ENCODE data around the gene RABGAP1. TPM values are rescaled to one million over a fixed set of nuclear protein-coding genes. Genes with fewer than 3 reads are reported as not detected.
A peak's percentile ranks its signal among the peaks of the same experiment; 100 is the strongest.

RABGAP1 gene
- polyA plus RNA-seq, 3 donors from 2014 or later: 14.0 to 24.2 (median 14.7) TPM

DNA sequence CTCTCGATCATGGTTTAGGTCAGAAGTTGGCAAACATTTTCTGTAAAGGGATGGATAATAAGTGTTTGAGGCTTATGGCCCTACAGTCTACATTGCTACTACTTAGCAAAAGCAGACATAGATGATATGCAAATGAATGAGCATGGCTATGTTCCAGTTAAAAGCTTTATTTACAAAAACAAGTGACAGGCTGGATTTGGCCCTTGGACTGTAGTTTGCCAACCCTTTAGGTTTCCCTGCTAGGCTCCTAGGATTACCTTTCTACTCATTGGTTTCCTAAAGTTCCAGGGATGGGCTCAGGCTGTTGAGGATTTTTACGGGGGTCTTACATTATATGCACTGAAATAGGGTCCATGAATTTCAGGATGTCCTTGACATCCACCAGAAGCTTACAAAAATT, 150.1 kb downstream of the RABGAP1 start:
- H3K4me1 Mint-ChIP-seq: no peaks in the 10 kb centered on the region
- no peak overlapping the region for H3K4me3 Mint-ChIP-seq
- H3K27ac Mint-ChIP-seq: peak overlapping the region in 1 of 6 donors; percentile 13
- peaks cover 0 to 1% (median 0%) of the 10 kb centered on the region in 3 donors for H3K27me3 Mint-ChIP-seq (ENCODE audit: low read depth in 3 of 3)
- H3K9me3 Mint-ChIP-seq: no peaks in the 10 kb centered on the region
- peaks cover 33 to 56% (median 34%) of the 10 kb centered on the region in 3 donors for H3K36me3 Mint-ChIP-seq
- no peak for DNase-seq

DNA sequence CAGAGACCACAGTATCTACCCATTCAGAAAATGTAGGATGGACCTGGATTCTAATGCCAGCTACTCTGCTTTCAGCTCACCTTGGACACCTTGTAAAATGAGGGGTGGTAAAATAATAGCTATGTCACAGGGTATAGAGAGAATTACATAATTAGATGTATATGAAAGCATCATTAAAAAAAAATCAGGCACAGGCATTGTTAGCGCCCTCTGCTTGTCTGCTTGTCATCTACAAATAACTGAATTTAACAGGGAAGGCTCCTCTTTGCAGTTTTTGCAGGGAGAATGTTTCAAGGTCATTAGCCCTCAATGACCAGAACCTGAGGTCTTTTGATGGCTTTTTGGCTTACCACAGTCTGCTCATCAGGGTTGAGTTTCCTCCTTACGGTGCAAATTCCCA, 150.6 kb downstream of the RABGAP1 start:
- peaks cover 0 to 1% (median 0%) of the 10 kb centered on the region in 3 donors for H3K27me3 Mint-ChIP-seq (ENCODE audit: low read depth in 3 of 3)
- peaks cover 33 to 56% (median 34%) of the 10 kb centered on the region in 3 donors for H3K36me3 Mint-ChIP-seq
- no peak for DNase-seq
- no peaks in the 10 kb centered on the region for H3K9me3 Mint-ChIP-seq
- peak overlapping the region in 1 of 6 donors; percentile 54 for H3K27ac Mint-ChIP-seq
- no peaks in the 10 kb centered on the region for H3K4me1 Mint-ChIP-seq
- H3K4me3 Mint-ChIP-seq: no peak overlapping the region

DNA sequence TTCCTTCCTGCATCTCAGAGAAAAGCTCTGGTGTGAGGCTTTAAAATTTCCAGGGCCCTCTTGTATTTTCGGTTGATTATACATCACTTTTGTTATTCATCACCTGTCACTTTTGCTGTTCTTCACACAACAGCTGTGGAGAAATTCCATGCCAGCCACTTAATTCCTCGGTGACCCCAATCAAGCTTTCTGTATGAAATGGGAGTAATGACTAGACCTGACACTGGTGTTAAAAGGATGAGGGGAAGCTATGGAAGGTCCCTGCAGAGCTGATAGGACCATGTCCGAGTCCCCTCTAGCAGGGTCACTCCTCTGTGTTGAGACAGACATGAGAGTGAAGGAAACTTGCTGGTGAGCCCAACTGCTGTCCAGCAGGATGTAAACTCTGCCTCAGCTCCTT, 152.3 kb downstream of the RABGAP1 start:
- Mint-ChIP-seq H3K27me3 (ENCODE audit: low read depth in 3 of 3) (peaks cover 0 to 1% (median 0%) of the 10 kb centered on the region in 3 donors), H3K36me3 (peaks cover 33 to 68% (median 49%) of the 10 kb centered on the region in 3 donors), H3K4me3 (no peak overlapping the region), H3K9me3 (no peaks in the 10 kb centered on the region), H3K27ac (no peak overlapping the region), H3K4me1 (no peaks in the 10 kb centered on the region)
- DNase-seq: no peak

DNA sequence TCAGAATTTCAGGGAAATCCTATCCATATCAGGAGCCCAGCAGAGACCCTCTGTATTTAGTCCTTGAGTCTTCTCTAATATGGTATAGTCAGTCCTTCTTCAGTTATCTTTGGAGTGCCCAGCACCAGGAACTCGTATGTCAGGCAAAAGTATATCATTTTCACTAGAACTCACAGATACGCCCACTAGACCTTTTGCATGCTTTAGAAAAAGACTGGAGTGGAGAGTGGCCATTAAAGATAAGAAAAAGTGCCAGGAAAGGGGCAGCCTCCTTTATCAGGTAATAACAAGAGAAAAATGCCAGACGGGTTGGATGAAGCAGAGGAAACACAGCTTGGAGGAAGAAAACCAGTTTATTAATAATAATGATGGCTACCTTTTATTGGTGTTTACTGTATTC, 156.2 kb downstream of the RABGAP1 start:
- Mint-ChIP-seq H3K9me3 (no peaks in the 10 kb centered on the region), H3K4me1 (no peaks in the 10 kb centered on the region), H3K4me3 (no peak overlapping the region), H3K36me3 (peaks cover 17 to 57% (median 35%) of the 10 kb centered on the region in 3 donors), H3K27ac (no peak overlapping the region), H3K27me3 (ENCODE audit: low read depth in 3 of 3) (no peaks in the 10 kb centered on the region)
- DNase-seq: no peak

DNA sequence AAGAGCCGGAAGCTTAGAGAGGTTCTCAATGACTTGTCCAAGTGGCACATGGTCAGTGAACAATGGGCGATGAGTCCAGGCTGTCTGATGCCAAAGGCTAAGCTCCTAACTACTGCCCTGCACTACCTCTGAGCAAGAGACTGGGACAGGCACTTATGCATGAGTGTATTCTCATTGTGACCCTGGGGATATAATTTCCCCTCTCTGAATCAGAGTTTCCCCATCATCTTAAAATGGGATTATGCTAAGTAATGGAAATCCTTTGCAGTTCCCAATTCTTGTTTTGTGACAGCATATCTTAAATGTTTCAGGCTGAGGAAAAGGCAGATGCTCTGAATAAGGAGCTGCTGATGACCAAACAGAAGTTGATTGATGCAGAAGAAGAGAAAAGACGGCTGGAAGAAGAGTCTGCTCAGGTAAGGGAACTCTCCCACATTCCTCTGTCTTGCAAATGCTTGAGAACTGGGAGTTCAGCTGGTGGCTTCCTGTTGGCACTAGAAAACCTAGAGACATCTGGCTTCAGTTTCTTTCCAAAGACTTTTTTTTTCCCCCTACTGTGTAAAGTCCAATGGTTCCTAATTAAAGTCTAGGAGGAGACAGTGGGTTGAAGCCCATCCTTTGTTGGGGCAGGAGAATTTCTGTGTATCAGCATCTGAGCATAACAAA, 156.7 kb downstream of the RABGAP1 start:
- DNase-seq: no peak
- Mint-ChIP-seq H3K4me3 (no peak overlapping the region), H3K27ac (no peak overlapping the region), H3K36me3 (peaks cover 15 to 57% (median 30%) of the 10 kb centered on the region in 3 donors), H3K9me3 (no peaks in the 10 kb centered on the region), H3K4me1 (no peaks in the 10 kb centered on the region), H3K27me3 (ENCODE audit: low read depth in 3 of 3) (no peaks in the 10 kb centered on the region)

DNA sequence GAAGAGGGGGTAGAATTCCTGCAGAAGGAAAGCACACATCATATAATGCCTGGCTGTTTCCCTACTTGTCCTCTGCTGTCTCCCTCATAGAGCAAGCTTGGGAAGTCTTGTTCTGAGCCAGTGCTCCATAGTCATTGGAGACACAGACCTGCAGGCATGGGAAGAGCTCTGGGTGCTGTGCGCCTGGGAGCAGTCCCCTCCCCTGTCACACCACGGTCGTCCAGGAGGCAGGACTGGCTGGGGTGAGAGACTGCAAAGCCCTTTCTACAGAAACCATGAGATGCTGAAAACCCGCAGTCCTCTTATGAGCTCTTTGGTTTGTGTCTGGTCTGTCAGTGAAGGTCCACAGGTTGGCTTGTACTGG, 157.3 kb downstream of the RABGAP1 start:
- Mint-ChIP-seq H3K4me3 (no peak overlapping the region), H3K9me3 (no peaks in the 10 kb centered on the region), H3K27ac (no peak overlapping the region), H3K27me3 (ENCODE audit: low read depth in 3 of 3) (no peaks in the 10 kb centered on the region), H3K4me1 (no peaks in the 10 kb centered on the region), H3K36me3 (peaks cover 13 to 55% (median 28%) of the 10 kb centered on the region in 3 donors)
- DNase-seq: no peak

DNA sequence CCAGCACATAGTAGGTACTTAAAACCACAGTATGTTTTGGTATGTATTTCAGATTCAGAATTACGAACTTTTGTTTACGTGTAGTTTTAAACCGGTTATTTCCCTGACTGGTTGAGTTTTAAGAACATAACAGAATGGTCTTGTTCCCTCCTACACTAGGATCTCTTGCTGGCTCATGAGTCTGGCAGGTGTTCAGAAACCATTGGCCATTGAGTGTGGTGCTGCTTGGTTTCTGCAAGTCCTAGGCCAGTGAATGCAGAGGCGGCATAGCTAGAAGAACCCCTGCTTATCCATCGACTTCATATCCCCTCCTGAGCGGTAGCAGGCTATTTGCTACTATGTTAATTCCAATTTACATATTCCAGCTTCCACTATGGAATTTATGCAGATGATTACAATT, 158.2 kb downstream of the RABGAP1 start:
- no peaks in the 10 kb centered on the region for H3K9me3 Mint-ChIP-seq
- H3K36me3 Mint-ChIP-seq: peaks cover 8 to 49% (median 19%) of the 10 kb centered on the region in 3 donors
- H3K4me1 Mint-ChIP-seq: no peaks in the 10 kb centered on the region
- H3K4me3 Mint-ChIP-seq: no peak overlapping the region
- H3K27ac Mint-ChIP-seq: no peak overlapping the region
- no peaks in the 10 kb centered on the region for H3K27me3 Mint-ChIP-seq (ENCODE audit: low read depth in 3 of 3)
- no peak for DNase-seq

DNA sequence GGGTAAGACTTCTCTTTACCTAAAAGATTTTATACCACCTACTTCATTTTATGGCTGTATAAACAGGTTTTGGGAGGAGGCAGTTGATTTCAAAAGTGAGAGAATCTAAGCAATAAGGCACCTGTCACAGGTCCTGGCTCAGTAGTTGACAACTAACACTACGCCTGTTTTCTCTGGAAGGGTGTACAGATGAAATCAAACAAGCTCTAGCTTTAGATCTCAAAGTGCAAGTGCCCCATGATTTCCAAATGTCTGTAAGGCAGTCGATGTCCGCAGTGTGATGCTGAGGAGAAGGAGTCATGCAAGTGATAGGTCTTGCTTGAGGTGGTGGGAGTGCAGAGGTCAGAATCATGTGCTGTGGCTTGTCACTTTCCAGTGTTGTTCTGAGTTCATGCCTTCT, 158.7 kb downstream of the RABGAP1 start:
- Mint-ChIP-seq H3K27ac (peak overlapping the region in 1 of 6 donors; percentile 7), H3K4me1 (no peaks in the 10 kb centered on the region), H3K36me3 (peaks cover 5 to 52% (median 19%) of the 10 kb centered on the region in 3 donors), H3K9me3 (no peaks in the 10 kb centered on the region), H3K4me3 (no peak overlapping the region), H3K27me3 (ENCODE audit: low read depth in 3 of 3) (no peaks in the 10 kb centered on the region)
- DNase-seq: no peak

DNA sequence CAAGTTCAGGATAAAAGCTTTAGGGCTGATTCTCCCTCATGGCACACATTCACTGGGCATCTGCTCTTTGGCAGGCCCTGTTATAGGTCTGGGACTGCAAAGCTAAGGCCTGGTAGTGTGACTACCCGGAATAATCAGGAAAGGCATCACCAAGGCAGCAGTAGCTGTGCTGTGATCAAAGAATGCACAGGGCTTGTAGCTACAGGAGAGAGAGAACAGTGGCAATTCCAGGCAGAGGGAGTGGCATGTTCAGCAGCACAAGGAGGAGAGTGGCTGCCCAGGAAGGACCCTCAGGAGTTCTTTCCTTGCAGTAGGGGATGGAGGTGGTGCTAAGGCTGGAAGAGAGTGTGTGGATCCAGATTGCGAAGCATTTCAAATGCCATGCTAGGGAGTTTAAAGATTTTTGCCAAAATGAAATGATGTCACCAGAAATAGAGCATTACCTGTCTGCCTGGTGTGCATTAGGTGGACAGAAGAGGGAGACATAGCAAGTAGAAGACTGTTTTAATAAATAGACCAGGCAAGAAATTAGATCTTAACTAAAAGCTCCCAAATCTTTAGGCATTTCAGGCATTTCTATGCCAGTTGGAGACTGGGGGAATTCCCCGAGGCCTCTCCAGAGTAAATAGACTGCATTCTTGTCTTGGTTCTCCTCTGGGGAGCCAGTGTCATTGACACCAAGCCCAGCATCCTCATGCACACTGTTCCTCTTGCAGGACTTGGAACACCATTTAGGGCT, 161.7 kb downstream of the RABGAP1 start:
- Mint-ChIP-seq H3K27ac (peak overlapping the region in 2 of 6 donors; percentile 24 to 47), H3K27me3 (ENCODE audit: low read depth in 3 of 3) (no peaks in the 10 kb centered on the region), H3K4me1 (no peaks in the 10 kb centered on the region), H3K4me3 (no peak overlapping the region), H3K36me3 (peaks cover 7 to 41% (median 19%) of the 10 kb centered on the region in 3 donors), H3K9me3 (no peaks in the 10 kb centered on the region)
- no peak for DNase-seq

DNA sequence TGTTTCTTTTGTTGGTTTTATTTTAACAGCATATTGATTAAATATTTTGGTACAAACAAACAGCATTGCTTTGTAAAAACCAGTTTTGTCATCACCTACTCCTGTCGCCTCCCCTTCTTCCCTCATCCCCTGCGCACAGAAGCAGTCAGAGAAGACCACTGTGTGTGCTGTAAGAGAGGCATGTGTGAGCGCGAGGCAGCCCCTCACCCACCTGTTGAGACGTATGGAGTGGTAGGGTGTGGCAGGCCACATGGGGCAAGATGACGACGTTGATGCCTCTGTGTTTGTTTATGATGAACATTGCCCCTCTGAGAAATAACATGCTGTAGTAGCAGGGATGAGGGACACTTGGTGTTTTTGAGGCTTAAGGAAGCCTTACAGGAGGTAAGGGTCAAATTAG, 164.0 kb downstream of the RABGAP1 start:
- peaks cover 0 to 3% (median 0%) of the 10 kb centered on the region in 3 donors for H3K27me3 Mint-ChIP-seq (ENCODE audit: low read depth in 3 of 3)
- H3K27ac Mint-ChIP-seq: no peak overlapping the region
- no peaks in the 10 kb centered on the region for H3K4me1 Mint-ChIP-seq

DNA sequence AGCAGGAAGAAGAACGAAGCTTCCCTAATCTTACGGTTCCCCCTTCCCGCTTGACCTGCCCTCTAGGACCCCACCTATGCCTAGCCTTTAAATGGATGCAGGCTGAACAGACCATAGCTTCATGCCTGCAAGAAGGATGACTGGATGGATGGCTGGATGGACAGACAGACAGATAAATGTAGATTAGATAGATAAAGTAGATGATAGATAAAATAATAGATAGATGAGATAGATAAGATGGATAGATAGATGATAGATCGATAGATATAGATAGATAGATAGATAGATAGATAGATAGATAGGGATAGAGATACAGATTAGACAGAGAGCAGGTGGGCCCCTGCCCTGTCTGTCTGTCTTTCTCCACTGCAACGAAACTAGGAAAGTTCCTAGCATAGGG, 164.7 kb downstream of the RABGAP1 start:
- Mint-ChIP-seq H3K27me3 (ENCODE audit: low read depth in 3 of 3) (peaks cover 0 to 3% (median 0%) of the 10 kb centered on the region in 3 donors), H3K4me3 (no peak overlapping the region), H3K4me1 (no peaks in the 10 kb centered on the region), H3K9me3 (no peaks in the 10 kb centered on the region), H3K27ac (no peak overlapping the region), H3K36me3 (peaks cover 11 to 37% (median 16%) of the 10 kb centered on the region in 3 donors)
- no peak for DNase-seq

More for the DNA sequence above, 164.0 kb downstream of the RABGAP1 start:
- Mint-ChIP-seq H3K9me3 (no peaks in the 10 kb centered on the region), H3K36me3 (peaks cover 11 to 37% (median 16%) of the 10 kb centered on the region in 3 donors), H3K4me3 (no peak overlapping the region)
- DNase-seq: no peak

DNA sequence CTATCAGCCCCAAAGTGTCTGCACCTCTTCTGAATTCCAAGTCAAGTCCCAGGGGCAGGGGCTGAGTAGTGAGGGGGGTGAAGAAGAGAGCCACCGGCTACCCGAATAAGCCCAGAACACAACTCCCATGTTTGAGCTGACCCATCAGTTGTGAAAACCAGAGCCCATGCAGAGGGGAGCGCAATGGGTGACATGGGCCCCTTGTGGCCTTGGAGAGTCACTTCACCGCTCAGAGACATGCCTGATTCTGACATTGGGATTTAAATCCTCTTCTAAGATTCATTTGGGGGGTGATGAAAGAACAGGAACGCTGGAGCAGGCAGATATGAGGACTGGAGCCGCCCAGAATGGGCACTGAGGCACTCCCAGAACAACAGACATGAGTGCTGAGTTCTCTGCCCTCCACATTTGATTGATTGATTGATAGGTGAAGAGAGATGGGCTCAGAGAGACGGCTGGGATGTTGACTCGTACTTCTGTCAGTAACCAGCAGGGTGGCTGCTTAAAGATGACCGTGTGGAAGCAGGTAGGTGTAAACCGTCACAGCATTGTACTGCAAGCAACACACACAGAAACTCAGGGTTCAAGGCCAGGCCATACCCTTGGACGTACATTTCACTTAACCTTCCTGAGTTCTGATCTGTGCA, 166.9 kb downstream of the RABGAP1 start:
- no peak overlapping the region for H3K27ac Mint-ChIP-seq
- peaks cover 10 to 24% (median 16%) of the 10 kb centered on the region in 3 donors for H3K36me3 Mint-ChIP-seq
- DNase-seq: no peak
- no peaks in the 10 kb centered on the region for H3K9me3 Mint-ChIP-seq
- H3K27me3 Mint-ChIP-seq (ENCODE audit: low read depth in 3 of 3): peaks cover 0 to 3% (median 0%) of the 10 kb centered on the region in 3 donors
- no peak overlapping the region for H3K4me3 Mint-ChIP-seq
- peaks cover 0 to 4% of the 10 kb centered on the region in 2 donors for H3K4me1 Mint-ChIP-seq

DNA sequence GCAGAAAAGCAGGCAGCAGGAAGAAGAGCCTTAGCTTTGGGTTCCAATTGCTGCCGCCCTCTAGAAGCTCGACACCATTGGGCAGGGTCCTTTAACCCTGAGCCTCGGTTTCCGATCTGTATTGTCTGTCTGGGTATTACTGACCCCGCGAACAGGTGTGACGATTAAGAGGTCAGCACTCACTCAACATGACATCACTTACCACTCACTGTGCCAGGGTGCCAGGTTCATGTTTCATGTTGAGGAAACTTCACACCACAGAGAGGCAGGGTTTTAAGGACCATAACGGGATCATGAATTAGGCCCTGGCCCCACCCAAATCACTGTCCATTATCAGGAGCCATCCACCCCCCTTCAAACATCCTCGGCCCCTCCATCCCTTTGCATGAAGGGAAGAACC, 168.2 kb downstream of the RABGAP1 start:
- Mint-ChIP-seq H3K4me3 (no peak overlapping the region), H3K9me3 (no peaks in the 10 kb centered on the region), H3K36me3 (peaks cover 8 to 19% (median 16%) of the 10 kb centered on the region in 3 donors), H3K27ac (no peak overlapping the region), H3K4me1 (peaks cover 0 to 4% of the 10 kb centered on the region in 2 donors), H3K27me3 (ENCODE audit: low read depth in 3 of 3) (peaks cover 0 to 3% (median 0%) of the 10 kb centered on the region in 3 donors)
- DNase-seq: no peak

All from immature natural killer cell (primary cell).